ENCODE data around the gene TLR3.

The TLR3 gene

DNA sequence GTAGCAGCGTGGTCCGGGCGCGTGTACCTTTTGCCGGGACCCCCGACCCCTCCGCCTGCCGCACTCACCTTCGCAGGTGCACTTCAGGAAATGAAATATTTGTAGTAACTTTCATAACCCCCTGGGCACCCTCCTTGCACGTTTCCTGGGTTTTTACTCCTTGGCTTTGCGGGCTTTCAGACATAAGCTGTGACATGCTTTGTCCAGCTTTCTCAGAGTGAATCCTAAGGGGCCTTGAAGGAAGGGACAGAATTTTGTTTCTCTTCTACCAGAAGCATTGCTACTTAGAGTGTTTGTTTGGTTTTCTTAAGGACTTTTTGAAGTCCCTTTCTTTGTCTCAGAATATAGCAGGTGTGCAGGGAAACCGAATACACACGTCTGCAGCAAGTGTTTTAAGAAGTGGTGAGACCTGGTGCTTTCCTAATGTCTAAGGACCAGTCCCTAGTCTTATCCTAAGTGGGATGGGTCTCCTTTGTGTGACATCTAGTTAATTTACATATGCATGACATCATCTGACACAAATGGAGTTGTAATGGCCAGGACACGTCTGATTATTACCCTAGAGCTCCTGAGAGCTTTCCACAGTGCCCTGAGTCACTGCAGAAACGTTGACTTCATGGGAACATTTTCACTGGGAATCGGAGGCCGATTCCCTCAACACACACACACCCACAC, 36.8 kb downstream of the TLR3 start:
- DNase-seq (ENCODE audit: low read depth), result peak; percentile 3

GRCh38 chr4:186107947-186108346, 39.0 kb downstream of the TLR3 start:
- DNase-seq (ENCODE audit: low read depth), result no peak

GRCh38 chr4:186108391-186108790, 39.4 kb downstream of the TLR3 start:
- DNase-seq (ENCODE audit: low read depth), result no peak

GRCh38 chr4:186109245-186109644, 40.3 kb downstream of the TLR3 start:
- DNase-seq (ENCODE audit: low read depth), result no peak

DNA sequence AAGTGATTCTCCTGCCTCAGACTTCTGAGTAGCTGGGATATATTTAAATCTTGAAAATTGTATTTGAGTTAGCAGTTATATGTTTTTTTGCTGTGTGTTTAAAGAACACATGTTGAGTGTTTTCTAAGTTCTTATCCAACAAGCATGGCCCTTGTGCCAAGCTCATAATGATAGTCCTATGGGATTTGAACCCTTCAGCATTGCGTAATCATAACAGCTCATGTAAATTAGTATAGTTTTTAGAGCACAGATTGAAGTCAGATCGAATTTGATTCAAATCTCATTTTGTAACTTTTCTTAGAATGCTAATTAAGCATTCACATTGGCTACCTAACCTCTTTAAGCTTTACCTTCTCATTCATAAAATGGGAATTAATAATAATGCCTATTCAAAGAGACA, 47.7 kb downstream of the TLR3 start:
- no peak for DNase-seq (ENCODE audit: low read depth)

DNA sequence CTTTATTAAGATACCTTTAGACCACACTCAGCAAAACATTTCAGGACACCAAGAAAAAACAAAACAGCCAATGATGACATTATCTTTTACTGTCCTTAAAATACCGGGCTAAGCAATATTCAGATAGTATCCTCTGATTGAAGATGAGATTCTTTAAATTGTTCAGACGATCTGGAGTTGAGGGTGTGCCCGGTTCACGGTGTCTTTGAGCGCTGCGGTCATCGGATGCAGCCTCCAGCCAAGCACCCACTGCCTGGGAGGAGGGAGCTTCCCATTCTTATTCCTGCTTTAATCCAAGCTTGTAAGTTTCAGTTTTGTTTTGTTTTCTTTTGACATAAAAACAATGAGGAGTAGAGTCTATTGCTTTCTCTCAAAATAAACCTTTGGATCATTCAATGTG, 49.6 kb downstream of the TLR3 start:
- no peak for DNase-seq (ENCODE audit: low read depth)

GRCh38 chr4:186121057-186121456, 52.1 kb downstream of the TLR3 start:
- DNase-seq (ENCODE audit: low read depth), result no peak

GRCh38 chr4:186128842-186129241, 59.9 kb downstream of the TLR3 start:
- DNase-seq (ENCODE audit: low read depth), result no peak

DNA sequence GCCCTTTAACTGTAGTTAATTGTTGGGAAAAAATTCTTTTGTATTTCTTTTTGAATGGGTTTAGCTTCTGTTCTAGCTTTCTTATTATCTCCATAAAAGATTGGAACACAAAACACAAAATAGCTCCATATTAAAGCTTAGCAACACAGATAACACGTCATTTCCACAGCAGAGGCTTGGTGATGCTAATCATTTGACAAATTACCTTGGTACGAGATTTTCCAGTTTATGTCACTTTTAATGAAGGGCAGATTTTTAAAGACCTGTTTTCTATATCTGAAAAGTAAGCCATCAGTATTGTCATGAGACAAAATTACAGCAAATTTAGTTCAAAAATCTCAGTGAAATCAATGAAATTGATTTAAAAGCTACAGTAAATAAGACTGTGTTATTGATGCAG, 63.0 kb downstream of the TLR3 start:
- DNase-seq (ENCODE audit: low read depth), result no peak

- DNase-seq (ENCODE audit: low read depth), result peak; percentile 0
Measured at GRCh38 chr4:186132577-186133242, 63.8 kb downstream of the TLR3 start.

DNA sequence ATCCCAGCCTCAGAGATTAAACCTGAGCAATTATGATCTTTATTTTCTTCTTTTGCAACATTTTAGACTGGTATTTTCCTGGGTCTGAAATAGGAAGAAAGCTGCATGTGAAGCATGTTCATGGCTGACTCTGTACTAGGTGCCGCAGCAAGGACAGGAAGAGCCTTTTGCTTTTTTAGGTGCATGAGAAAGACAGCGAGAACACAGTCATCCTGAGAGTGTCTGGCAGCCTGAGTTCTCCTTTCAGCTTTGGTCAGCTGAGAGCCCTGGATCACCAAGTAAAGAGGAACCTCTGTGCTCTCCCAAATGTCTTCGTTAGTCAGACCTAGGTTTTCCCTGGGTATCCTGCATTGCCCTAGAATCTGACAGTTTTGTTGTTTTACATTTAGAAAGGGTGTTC, 65.3 kb downstream of the TLR3 start:
- DNase-seq (ENCODE audit: low read depth), result no peak

DNA sequence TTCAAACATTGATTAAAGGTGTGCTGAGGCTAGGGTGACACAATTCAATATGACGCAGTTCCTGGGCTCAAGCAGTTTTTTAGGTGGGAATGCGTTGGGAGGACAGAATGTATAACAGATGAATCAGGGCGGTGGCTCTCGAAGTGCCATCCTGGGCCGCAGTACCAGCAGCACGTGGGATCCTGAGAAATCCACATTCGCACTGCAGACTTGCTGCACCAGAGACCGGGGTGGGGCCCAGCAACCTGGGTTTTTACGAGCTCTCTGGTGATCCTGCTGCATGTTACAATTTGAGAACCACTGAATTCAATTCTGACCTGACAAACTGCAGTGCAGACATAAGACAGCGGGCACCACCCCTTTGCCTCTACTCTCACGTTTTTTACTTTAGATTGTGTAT, 65.9 kb downstream of the TLR3 start:
- DNase-seq (ENCODE audit: low read depth), result no peak

DNA sequence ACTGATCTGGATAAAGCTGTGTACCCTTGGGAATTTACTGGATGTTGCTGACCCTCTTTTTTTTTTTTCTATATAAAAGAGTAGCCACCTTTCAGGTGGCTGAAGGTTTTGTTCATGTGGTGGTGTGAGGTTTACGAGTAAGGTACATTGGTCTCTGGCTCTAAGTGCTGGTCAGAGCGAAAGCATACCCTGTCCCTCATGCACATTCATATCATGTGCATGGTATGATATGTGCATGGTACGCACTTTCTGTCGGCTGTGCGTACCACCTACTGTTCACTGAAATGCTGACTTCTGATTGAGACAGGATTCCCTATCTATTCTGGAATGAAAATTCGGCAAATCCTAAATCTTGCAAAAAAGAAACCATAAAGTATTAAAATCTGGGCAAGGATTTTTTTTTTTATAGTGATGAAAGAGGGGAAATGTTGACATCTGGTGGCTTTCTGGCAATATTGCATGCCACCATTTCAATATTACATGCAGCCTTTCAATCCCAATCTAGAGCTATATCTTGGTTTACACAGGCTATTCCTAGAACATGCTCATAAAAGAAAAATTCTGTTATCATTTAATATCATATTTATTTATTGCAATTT, 68.3 kb downstream of the TLR3 start:
- DNase-seq (ENCODE audit: low read depth), result peak; percentile 15

Data from stromal cell of bone marrow (primary cell).